ENCODE data around the gene NPL.
A peak's percentile ranks its signal among the peaks of the same experiment; 100 is the strongest.

Gene NPL

DNA sequence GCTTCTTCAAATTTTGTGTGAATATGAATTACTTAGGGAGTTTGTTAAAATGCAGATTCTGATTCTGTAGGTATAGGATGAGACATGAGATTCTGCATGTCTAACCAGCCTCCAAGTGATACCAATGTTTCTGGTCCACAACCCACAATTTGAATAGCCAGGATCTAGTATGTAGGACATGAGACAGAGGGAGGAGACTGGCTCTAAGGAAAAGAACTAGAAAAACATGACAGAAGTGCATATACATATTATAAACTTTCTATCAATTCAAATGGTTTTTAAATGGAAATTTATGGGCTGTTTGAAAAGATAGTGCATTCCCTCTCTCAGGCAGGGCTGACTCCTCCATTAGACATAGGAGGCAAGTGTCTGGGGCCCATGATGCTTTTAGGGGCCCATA lies 33.9 kb upstream of the NPL start:
- no peak overlapping the region for H3K4me3 ChIP-seq (ENCODE audit: low read length)
- no peak for DNase-seq (ENCODE audit: low read depth)
- TF ChIP-seq, protein P1, sequence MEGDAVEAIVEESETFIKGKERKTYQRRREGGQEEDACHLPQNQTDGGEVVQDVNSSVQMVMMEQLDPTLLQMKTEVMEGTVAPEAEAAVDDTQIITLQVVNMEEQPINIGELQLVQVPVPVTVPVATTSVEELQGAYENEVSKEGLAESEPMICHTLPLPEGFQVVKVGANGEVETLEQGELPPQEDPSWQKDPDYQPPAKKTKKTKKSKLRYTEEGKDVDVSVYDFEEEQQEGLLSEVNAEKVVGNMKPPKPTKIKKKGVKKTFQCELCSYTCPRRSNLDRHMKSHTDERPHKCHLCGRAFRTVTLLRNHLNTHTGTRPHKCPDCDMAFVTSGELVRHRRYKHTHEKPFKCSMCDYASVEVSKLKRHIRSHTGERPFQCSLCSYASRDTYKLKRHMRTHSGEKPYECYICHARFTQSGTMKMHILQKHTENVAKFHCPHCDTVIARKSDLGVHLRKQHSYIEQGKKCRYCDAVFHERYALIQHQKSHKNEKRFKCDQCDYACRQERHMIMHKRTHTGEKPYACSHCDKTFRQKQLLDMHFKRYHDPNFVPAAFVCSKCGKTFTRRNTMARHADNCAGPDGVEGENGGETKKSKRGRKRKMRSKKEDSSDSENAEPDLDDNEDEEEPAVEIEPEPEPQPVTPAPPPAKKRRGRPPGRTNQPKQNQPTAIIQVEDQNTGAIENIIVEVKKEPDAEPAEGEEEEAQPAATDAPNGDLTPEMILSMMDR (IDR thresholded peaks at IDR 0.05; ENCODE audit: insufficient read depth, low read depth, low read length, missing control alignments): no peak

DNA sequence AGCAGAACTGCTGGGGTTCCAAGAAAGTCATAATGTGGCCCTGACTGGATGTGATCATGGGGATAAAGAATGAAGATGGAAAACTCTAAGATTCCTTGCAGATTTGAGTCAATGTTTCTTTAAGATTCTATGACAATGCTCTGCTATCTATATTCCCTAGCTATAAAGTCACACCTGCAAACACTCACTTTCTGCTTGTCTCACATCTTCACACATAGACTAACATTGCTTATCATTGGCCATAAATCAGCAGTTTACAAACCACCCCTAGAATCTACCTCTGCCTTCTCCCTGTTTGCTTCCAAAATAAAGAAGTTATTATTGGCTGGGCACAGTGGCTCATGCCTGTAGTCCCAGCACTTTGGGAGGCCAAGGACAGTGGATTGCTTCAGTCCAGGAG lies 33.1 kb upstream of the NPL start:
- DNase-seq (ENCODE audit: low read depth): no peak
- TF ChIP-seq, protein P1 (IDR thresholded peaks at IDR 0.05; ENCODE audit: insufficient read depth, low read depth, low read length, missing control alignments): no peak
- no peak overlapping the region for H3K4me3 ChIP-seq (ENCODE audit: low read length)

DNA sequence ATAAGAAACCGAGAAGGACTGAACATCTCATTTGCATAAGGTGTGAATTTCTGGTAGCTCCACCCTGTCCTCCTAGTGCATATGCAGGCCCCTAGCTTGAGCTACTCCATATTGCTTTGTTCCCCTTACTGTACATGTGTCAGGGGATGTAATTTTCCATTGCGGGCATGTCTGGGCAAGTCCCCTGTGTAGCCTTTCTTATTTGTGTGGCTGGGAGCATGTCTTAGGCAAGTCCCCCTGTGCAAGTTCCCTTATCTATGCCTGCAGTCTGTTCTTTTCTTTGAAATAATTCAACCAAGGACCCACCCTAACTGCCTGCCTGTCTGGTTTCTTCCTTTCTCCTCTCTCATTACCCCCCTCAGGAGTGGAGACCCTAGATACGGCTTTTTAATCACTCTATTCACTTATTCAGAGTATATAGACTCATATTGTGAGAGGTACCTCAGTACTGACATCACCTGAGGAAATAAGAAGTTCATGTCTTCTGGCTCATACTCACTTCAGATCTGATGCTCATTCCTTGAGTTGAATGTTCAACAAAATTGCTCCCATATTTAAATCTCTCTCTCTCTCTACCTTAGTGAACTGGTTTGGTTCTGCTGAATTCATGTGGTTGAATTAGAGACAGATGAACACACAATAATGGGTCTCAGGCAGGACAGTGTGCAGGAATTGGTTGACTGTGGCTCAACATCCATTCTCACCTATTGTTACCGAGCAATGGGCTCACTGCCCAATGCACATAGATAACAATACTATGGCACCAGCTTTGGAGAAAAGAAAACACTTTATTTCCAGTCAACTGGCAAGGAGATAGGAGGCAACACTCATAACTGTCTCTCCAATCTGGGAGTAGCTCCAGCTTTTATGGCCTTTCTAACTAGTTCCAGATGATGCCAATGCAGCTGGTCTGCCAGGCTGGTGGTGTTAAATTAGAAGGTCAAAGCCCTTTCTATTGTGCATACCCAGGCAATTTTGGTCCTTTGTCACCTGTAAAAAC lies 27.9 kb upstream of the NPL start:
- DNase-seq (ENCODE audit: low read depth): peak; percentile 63
- H3K4me3 ChIP-seq (ENCODE audit: low read length): no peak overlapping the region
- TF ChIP-seq, protein P1 (IDR thresholded peaks at IDR 0.05; ENCODE audit: insufficient read depth, low read depth, low read length, missing control alignments): no peak

DNA sequence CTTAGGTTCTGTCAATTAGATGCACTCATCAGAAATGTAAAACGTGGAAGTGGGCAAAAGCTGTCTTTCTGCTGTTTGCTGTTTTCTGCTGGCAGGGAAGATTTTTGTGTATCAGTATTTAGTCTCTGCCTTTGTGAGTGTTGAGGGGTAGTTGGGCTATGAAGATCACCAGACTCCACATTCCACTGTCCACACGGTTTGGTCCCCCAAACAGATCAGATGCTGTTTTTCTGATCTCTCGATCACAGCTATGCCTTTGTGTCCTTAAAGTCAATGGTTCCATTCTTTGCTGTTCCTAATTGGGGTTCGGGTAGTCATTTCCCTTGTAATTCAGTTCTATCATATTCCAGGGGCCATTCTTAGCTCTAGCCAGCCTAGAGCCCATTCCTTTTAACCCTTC lies 27.0 kb upstream of the NPL start:
- TF ChIP-seq, protein P1 (IDR thresholded peaks at IDR 0.05; ENCODE audit: insufficient read depth, low read depth, low read length, missing control alignments): no peak
- no peak for DNase-seq (ENCODE audit: low read depth)
- H3K4me3 ChIP-seq (ENCODE audit: low read length): no peak overlapping the region

DNA sequence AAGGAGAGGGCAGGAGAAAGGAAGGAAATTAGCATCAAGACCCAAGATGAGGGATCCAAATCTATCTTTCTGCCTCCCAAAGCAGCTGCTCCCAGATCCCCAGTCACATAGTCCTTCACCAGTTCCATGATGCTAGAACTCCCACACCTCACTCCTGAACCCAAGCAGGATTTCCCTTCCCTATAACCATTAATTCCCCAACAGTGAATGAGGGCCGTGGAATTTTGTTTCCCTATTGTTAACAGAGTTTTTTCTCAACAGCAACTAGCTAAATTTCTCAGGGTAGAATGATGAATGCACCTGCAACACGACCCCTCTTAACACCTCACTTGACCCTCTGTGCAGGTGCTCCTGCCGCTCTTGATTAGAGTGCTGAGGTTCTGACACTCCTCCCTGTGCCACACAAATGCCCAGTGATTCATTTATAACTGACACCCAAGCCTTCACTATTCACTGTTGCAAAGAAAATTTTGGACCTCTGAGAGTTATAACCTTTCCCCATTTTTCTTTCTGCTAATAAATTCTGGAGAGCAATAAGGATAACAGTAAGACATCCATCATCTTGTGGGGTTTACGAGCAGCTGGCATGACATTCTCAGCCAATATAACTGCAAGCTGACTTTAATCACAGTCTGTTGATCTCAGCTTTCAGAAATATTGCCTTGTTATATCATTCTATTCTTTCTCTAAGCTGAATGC lies 25.4 kb upstream of the NPL start:
- H3K4me3 ChIP-seq (ENCODE audit: low read length): no peak overlapping the region
- no peak for DNase-seq (ENCODE audit: low read depth)
- TF ChIP-seq, protein P1 (IDR thresholded peaks at IDR 0.05; ENCODE audit: insufficient read depth, low read depth, low read length, missing control alignments): no peak

DNA sequence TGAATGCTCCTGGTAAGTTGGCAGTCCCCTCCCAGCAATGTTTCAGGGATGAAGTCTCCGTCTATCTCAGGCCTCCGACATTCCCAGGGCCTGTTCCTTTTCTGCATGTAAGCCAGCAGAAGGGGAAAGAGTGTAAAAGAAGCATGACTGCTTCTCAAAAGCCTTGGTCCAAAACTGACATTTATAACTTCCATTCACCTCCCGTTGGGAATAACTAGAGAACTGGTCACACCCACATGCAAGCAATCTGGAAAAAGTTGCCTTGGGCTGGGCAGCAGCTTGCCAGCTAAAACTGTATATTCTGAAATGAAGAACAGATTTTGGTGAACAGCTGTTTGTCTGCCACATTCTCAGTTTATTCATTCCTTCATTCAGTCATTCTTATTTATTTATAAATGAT lies 24.2 kb upstream of the NPL start:
- no peak for DNase-seq (ENCODE audit: low read depth)
- TF ChIP-seq, protein P1 (IDR thresholded peaks at IDR 0.05; ENCODE audit: insufficient read depth, low read depth, low read length, missing control alignments): no peak
- H3K4me3 ChIP-seq (ENCODE audit: low read length): no peak overlapping the region

Measured in epithelial cell of esophagus (primary cell).